HFF-Myc (cell line): ENCODE results near the gene TMEM271.

ENCODE experiments used
- DNase-seq: peaks from one replicate; pipeline ENCODE4 v3.0.0-alpha.2; 2011; ENCODE audit warnings: low read depth; ENCODE audit errors: extremely low read depth
- H3K4me3 ChIP-seq: replicated peaks from 2 replicates; pipeline ENCODE4 v1.5.1; 2011; ENCODE audit warnings: low read depth, mild to moderate bottlenecking, control low read depth, low read length
- CTCF ChIP-seq: IDR thresholded peaks from 2 replicates; pipeline ENCODE4 v1.5.1; 2012; ENCODE audit warnings: mild to moderate bottlenecking, low read depth, low read length, control low read depth; ENCODE audit errors: missing control alignments

TMEM271 gene

GRCh38 chr4:544386-545105 lies 31.5 kb downstream of the TMEM271 start:
- no peak overlapping the region for H3K4me3 ChIP-seq
- TF ChIP-seq CTCF, result no peak
- no peak for DNase-seq

GRCh38 chr4:541271-541670 lies 34.8 kb downstream of the TMEM271 start:
- no peak for TF ChIP-seq CTCF
- no peak overlapping the region for H3K4me3 ChIP-seq
- DNase-seq, result no peak

DNA sequence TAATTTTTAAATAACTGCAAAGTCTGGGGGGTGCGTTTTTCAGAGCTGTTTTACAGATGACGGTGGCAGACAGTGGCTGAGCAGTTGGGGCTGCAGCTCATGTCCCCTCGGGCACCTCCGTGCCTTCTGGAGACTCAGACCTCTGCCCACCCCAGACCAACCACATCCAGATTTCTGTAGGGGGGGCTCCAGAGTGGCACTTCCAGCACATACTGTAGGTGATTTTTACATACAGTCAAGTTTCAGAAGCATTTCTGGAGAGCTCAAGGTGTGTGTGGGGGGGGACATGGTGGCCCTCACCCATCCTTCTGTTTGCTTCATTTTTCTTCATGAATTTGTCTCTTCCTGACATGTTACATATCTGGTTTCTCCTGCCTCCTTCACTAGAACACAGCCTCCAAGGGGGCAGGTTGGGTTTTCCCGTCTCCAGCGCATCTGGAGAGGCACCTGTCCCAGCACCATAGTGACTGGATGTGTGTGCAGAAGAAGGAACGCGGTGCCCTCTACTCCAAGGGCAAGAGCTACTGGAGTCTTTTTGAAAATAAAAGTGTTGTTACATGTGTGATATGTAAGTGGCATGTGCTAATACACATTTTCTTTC lies 37.5 kb downstream of the TMEM271 start:
- H3K4me3 ChIP-seq, result no peak overlapping the region
- no peak for TF ChIP-seq CTCF
- DNase-seq, result no peak

DNA sequence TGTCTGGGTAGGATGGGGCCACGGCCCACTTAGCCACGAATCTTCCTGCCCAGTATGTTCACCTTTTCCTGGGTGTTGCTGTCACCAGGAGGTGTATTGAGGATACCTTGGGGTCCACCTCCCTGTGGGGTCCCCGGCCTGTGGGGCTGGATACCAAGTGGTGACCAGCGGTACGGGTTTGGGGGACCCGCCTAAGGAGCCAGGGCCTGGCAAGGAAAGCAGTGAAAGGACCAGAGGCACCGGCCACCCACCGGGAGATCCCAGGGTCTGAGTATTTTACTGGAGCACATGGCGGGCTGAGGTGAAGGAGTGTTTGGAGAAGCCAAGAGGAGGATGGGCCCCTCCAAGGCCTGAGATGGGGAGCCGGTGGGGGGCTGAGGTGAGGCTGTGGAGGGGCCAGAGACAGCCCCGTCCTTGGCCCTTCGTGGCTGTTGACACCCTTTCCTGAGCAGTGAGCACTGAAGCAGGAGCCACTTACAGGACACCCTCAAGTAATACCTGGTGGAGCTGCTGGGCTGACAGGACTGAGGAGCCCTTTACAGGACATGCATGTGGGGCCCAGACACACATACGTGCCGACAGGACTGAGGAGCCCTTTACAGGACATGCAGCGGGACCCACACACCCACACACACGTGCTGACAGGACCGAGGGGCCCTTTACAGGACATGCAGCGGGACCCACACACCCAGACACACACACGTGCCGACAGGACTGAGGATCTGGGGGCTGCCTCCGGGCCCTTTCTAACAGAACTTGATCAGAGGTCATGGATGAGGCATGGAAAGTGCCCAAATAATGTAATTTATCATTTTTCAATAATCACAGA lies 38.4 kb downstream of the TMEM271 start:
- no peak for TF ChIP-seq CTCF
- no peak overlapping the region for H3K4me3 ChIP-seq
- no peak for DNase-seq

DNA sequence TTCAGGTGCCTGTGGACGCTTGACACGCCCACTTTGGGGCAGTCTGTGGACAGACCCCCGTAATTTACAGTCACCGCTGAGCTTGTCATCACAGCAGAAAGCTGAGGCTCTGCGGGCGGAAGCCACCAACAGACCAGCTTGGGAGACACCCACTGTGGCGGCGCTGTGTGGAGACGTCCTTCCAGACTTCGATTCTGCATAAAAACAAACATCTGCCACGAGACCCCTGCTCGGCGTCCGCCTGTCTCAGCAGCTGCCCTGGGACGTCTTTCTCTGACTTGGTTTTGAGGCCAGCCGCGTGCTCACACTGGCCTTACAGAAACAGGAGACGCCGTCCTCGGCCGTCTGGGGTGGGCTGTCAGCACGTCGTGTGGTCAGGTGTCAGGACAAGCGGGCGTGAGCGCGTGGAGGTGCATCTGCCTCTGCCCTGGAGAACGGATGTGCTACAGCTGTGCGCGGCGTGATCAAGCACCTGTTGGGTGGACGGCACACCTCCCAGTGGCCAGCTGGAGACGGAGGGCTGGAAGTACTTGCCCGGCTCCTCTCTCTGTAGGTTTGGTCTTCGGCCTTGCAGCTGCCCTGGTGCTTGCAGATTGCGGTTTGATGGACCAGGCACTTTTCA lies 39.6 kb downstream of the TMEM271 start:
- no peak for DNase-seq
- TF ChIP-seq CTCF, result no peak
- H3K4me3 ChIP-seq, result no peak overlapping the region

GRCh38 chr4:535924-536281 lies 40.2 kb downstream of the TMEM271 start:
- TF ChIP-seq CTCF, result no peak
- no peak for DNase-seq
- no peak overlapping the region for H3K4me3 ChIP-seq
